H1 (cell line): ENCODE measurements around the gene HDAC8. TPM values are rescaled to one million over a fixed set of nuclear protein-coding genes. Genes with fewer than 3 reads are reported as not detected.

Experiments used
- CTCF ChIA-PET: fragments of 300-600 bp; sonication (Branson Sonifier 250); formaldehyde crosslinking; loops from one replicate; lab custom pipeline; 2021; ENCODE audit not compliant: partially characterized antibody; lab: Charles Lee
- POLR2A ChIA-PET: fragments of 300-600 bp; sonication (Branson Sonifier 250); formaldehyde crosslinking; loops from one replicate; lab custom pipeline; 2021; ENCODE audit warnings: inconsistent platforms; ENCODE audit not compliant: partially characterized antibody; lab: Charles Lee
- DNase-seq, 2 experiments: peaks; one replicate each; pipeline versions ENCODE4 v3.0.0 to v3.0.0-alpha.2; 2010 to 2022; ENCODE audit warnings: low spot score in 2 of 2, low read depth in 1 of 2, mixed read lengths in 1 of 2
- FAIRE-seq: peaks from 2 replicates; lab custom pipeline; 2011; peaks lifted over from hg19 to GRCh38; lab: Jason Lieb, UNC
- H2AFZ ChIP-seq: 2 replicates; pipeline ENCODE4 v1.8.1; 2012; ENCODE audit warnings: low read length, inconsistent platforms
- H2AK5ac ChIP-seq: 2 replicates; pipeline ENCODE4 v1.6.1; 2013; ENCODE audit warnings: low read depth, low read length
- H2BK120ac ChIP-seq: replicated peaks from 2 replicates; pipeline ENCODE3; 2013; ENCODE audit warnings: low read depth, low read length, inconsistent platforms
- H2BK12ac ChIP-seq: 2 replicates; pipeline ENCODE4 v1.6.1; 2013; ENCODE audit warnings: low read depth, low read length
- H2BK15ac ChIP-seq: 2 replicates; pipeline ENCODE4 v1.6.1; 2013; ENCODE audit warnings: low read length
- H2BK20ac ChIP-seq: 2 replicates; pipeline ENCODE4 v1.6.1; 2013; ENCODE audit warnings: low read length
- H2BK5ac ChIP-seq: 2 replicates; pipeline ENCODE4 v1.6.1; 2013; ENCODE audit warnings: low read depth, low read length
- H3K14ac ChIP-seq: 2 replicates; pipeline ENCODE4 v1.6.1; 2013; ENCODE audit warnings: inconsistent platforms; ENCODE audit not compliant: insufficient read length
- H3K18ac ChIP-seq: 2 replicates; pipeline ENCODE4 v1.6.1; 2013; ENCODE audit warnings: low read length; ENCODE audit errors: extremely low read depth
- H3K23ac ChIP-seq: 2 replicates; pipeline ENCODE4 v1.6.1; 2013; ENCODE audit warnings: inconsistent platforms; ENCODE audit not compliant: insufficient read length
- H3K23me2 ChIP-seq: 2 replicates; pipeline ENCODE4 v1.6.1; 2013; ENCODE audit warnings: low read depth, low read length
- H3K27ac ChIP-seq: 2 replicates; pipeline ENCODE4 v1.6.1; 2011; ENCODE audit warnings: low read depth, low read length, inconsistent platforms
- H3K27me3 ChIP-seq, 4 experiments: replicated peaks in 1 of 4; 1 replicate in 1 of 4; 2 replicates in 3 of 4; pipeline versions ENCODE4 v1.6.1 to v1.8.1; 2011 to 2013; ENCODE audit warnings: low read length in 3 of 4, mild to moderate bottlenecking in 3 of 4, inconsistent platforms in 2 of 4, mixed read lengths in 2 of 4, moderate library complexity in 1 of 4; ENCODE audit not compliant: control insufficient read depth in 3 of 4, insufficient read depth in 3 of 4; ENCODE audit errors: extremely low read depth in 1 of 4
- H3K36me3 ChIP-seq, 4 experiments: 2 replicates each; pipeline versions ENCODE4 v1.6.1 to v1.8.1; 2011 to 2013; ENCODE audit warnings: mild to moderate bottlenecking in 4 of 4, low read length in 3 of 4, moderate library complexity in 2 of 4, control low read depth in 1 of 4, inconsistent platforms in 1 of 4; ENCODE audit not compliant: insufficient read depth in 4 of 4, control insufficient read depth in 2 of 4
- H3K4ac ChIP-seq: replicated peaks from 2 replicates; pipeline ENCODE3; 2013; ENCODE audit warnings: low read length, low read depth, mixed read lengths, inconsistent platforms; ENCODE audit not compliant: insufficient read length
- H3K4me1 ChIP-seq, 4 experiments: replicated peaks in 1 of 4; 1 replicate in 1 of 4; 2 replicates in 3 of 4; pipeline versions ENCODE4 v1.6.1 to v1.8.1; 2011 to 2013; ENCODE audit warnings: low read length in 3 of 4, inconsistent platforms in 2 of 4, mixed read lengths in 1 of 4; ENCODE audit not compliant: insufficient read depth in 4 of 4, control insufficient read depth in 3 of 4
- H3K4me2 ChIP-seq, 2 experiments: 2 replicates each; pipeline versions ENCODE4 v1.6.1 to v1.8.1; 2011 to 2013; ENCODE audit warnings: low read depth in 2 of 2, low read length in 2 of 2, control low read depth in 1 of 2, inconsistent platforms in 1 of 2, mild to moderate bottlenecking in 1 of 2; ENCODE audit not compliant: insufficient read depth in 1 of 2
- H3K4me3 ChIP-seq, 4 experiments: fragments of 200-600, 300-600 bp in 1 of 4; sonication (generic), shearing (Covaris generic), sonication (Bioruptor Twin) in 1 of 4; 2 replicates each; pipeline versions ENCODE4 v1.5.1 to v1.8.1; 2011 to 2016; ENCODE audit warnings: low read length in 4 of 4, low read depth in 3 of 4, control low read depth in 2 of 4, inconsistent platforms in 2 of 4, mild to moderate bottlenecking in 2 of 4, mixed read lengths in 1 of 4, moderate library complexity in 1 of 4; ENCODE audit not compliant: insufficient read depth in 2 of 4; ENCODE audit errors: extremely low read depth in 1 of 4
- H3K56ac ChIP-seq: replicated peaks from 2 replicates; pipeline ENCODE3; 2013; ENCODE audit warnings: low read depth, mild to moderate bottlenecking, mixed read lengths, low read length, inconsistent platforms; ENCODE audit not compliant: insufficient read length
- H3K79me1 ChIP-seq: 2 replicates; pipeline ENCODE4 v1.6.1; 2013; ENCODE audit warnings: low read depth, low read length, control low read depth
- H3K79me2 ChIP-seq, 2 experiments: 2 replicates each; pipeline versions ENCODE4 v1.6.1 to v1.8.1; 2012 to 2013; ENCODE audit warnings: low read length in 2 of 2, mild to moderate bottlenecking in 2 of 2, inconsistent platforms in 1 of 2; ENCODE audit not compliant: insufficient read depth in 2 of 2, control insufficient read depth in 1 of 2
- H3K9ac ChIP-seq, 4 experiments: replicated peaks in 1 of 4; 1 replicate in 1 of 4; 2 replicates in 3 of 4; pipeline versions ENCODE4 v1.6.1 to v1.8.1; 2011 to 2013; ENCODE audit warnings: low read depth in 3 of 4, low read length in 3 of 4, control low read depth in 2 of 4, mild to moderate bottlenecking in 2 of 4, moderate library complexity in 2 of 4, inconsistent platforms in 1 of 4; ENCODE audit errors: extremely low read depth in 1 of 4
- H3K9me3 ChIP-seq, 2 experiments: 2 replicates each; pipeline versions ENCODE4 v1.6.1 to v1.8.1; 2012 to 2013; ENCODE audit warnings: mild to moderate bottlenecking in 2 of 2, moderate library complexity in 2 of 2, control low read depth in 1 of 2, inconsistent platforms in 1 of 2, low read depth in 1 of 2, low read length in 1 of 2, mixed read lengths in 1 of 2; ENCODE audit not compliant: insufficient read depth in 2 of 2
- H4K20me1 ChIP-seq, 2 experiments: replicated peaks in 1 of 2; 2 replicates each; pipeline versions ENCODE3 to v1.8.1; 2011 to 2013; ENCODE audit warnings: inconsistent platforms in 2 of 2, low read length in 2 of 2, mild to moderate bottlenecking in 1 of 2; ENCODE audit not compliant: insufficient read depth in 2 of 2, control insufficient read depth in 1 of 2
- H4K5ac ChIP-seq: 2 replicates; pipeline ENCODE4 v1.6.1; 2013; ENCODE audit warnings: low read length, low read depth, mixed read lengths, inconsistent platforms; ENCODE audit not compliant: insufficient read length
- H4K8ac ChIP-seq: 2 replicates; pipeline ENCODE4 v1.8.0; 2013; ENCODE audit warnings: mild to moderate bottlenecking, moderate library complexity, low read length, inconsistent platforms; ENCODE audit not compliant: insufficient read depth; ENCODE audit errors: extremely low read depth
- H4K91ac ChIP-seq: replicated peaks from 2 replicates; pipeline ENCODE3; 2013; ENCODE audit warnings: low read length, mixed read lengths, inconsistent platforms; ENCODE audit not compliant: insufficient read length
- NRF1 ChIP-seq: IDR thresholded peaks from 2 replicates; pipeline ENCODE4 v1.6.1; 2011; ENCODE audit warnings: mild to moderate bottlenecking, low read depth, low read length, improper control_type of control experiment
- SIN3A ChIP-seq, 2 experiments: IDR thresholded peaks in 1 of 2; conservative IDR thresholded peaks in 1 of 2; 2 replicates each; pipeline ENCODE4 v1.6.1; 2011 to 2012; ENCODE audit warnings: low read length in 2 of 2, improper control_type of control experiment in 1 of 2, low read depth in 1 of 2, mild to moderate bottlenecking in 1 of 2
- WGBS, 2 experiments: shearing (Covaris generic) in 1 of 2; methylation state at CpG; one replicate each; pipeline versions ENCODE4 v1.1.6 to v1.1.7; 2013 to 2015; ENCODE audit warnings: low lambda C conversion rate in 2 of 2, mixed read lengths in 2 of 2, inconsistent platforms in 1 of 2, low coverage in 1 of 2, missing lambda C conversion rate in 1 of 2; ENCODE audit not compliant: insufficient replicate concordance in 2 of 2, insufficient coverage in 1 of 2, insufficient read length in 1 of 2; ENCODE audit errors: extremely low coverage in 1 of 2, missing lambda C conversion rate in 1 of 2; 5-methylcytosine and 5-hydroxymethylcytosine counted together
- polyA plus RNA-seq, 7 experiments: library from polyadenylated mRNA; depleted of rRNA in 3 of 7; stranded (reverse) in 5 of 7; unstranded in 2 of 7; fragments of >200 nt in 5 of 7; fragments of 200-250 nt in 2 of 7; gene quantifications; 1 replicate in 5 of 7; 2 replicates in 1 of 7; 4 replicates in 1 of 7; pipeline versions ENCODE4 v1.2.1 to v1.2.3, GENCODE V29; 2011 to 2013; ENCODE audit warnings: missing spikeins in 2 of 7, mixed read lengths in 2 of 7
- total RNA-seq: library from RNA; stranded (reverse); fragmentation: NEBNext Ultra II Directional; extraction: Animal tissue kit (Norgen Biotek cat#: 25700); gene quantifications from 2 replicates; pipeline ENCODE4 v1.2.1, GENCODE V29; 2021
- TF ChIP-seq, protein P1 (sequence below): IDR thresholded peaks from 2 replicates; pipeline ENCODE4 v1.6.1; 2012; ENCODE audit warnings: inconsistent platforms

HDAC8 gene
- total and polyA plus RNA-seq, 2 of the 8 experiments (the other 6 are each of a cell fraction or from before 2014, with no cell fraction given), result 9.7 to 20.3 TPM

DNA sequence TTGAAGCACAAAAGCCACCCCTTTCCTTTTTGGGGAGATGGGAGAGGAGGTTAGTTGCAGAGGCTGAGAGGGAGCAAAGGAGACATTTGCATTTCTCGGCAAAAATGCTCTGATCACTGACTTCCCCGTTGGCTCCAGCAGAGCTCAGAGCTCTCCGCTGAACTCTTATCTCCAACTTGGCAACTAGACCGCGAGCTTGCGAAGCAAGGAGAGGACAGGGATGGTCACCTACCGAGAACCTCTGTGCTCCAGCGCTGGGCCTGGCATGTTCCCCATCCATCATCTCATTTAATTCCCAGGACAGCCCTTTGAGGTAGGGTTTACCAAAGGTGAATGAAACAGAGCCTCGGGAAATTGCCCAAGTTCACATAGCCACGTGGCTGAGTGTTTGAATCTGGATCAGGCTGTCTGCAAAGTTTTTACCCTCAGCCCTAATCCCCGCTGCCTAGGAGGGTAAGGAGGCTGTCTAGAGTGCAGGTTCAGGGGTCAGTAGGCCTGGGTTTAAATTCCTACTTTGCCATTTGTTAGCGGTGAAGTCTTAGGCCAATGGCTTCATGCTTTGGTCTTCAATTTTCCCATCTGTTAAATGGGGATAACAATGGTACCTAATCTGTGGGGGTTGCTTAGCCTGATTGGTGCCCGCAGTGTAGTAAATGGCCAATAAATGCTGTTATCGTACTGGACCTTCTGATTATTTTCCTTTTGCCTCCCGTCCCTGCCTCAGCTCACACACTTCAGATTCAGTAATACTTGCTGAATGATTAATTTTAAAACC, 263.2 kb downstream of the HDAC8 start:
- H2BK120ac ChIP-seq, result no peak overlapping the region
- H3K27ac ChIP-seq, result no peak overlapping the region
- H4K20me1 ChIP-seq, result no peaks in the 10 kb centered on the region
- peaks cover 0 to 2% (median 0%) of the 10 kb centered on the region in 4 experiments; a peak in 1 of 8 replicates for H3K36me3 ChIP-seq
- H3K79me1 ChIP-seq, result no peaks in the 10 kb centered on the region
- peak overlapping the region; percentile 74 to 82 for H3K4me2 ChIP-seq
- H3K9ac ChIP-seq, result no peak overlapping the region
- H3K56ac ChIP-seq, result no peak overlapping the region
- peaks cover 23 to 58% (median 49%) of the 10 kb centered on the region in 4 experiments for H3K27me3 ChIP-seq
- no peaks in the 10 kb centered on the region for H3K79me2 ChIP-seq
- no peaks in the 10 kb centered on the region for H3K9me3 ChIP-seq
- no peak for DNase-seq
- ChIA-PET CTCF (interaction anchor here (0.6 to 2.1 kb wide), 2 partner anchors 59 to 64 kb away, joined by 3 to 6 read pairs; no protein-coding TSS in a partner anchor), POLR2A (interaction anchor here (0.6 to 3.1 kb wide), 3 partner anchors 10 to 35 kb away, joined by 3 to 10 read pairs (median 3); partner anchors contain the start of gene RPS4X)
- H3K4ac ChIP-seq, result no peak overlapping the region
- TF ChIP-seq SIN3A (conservative IDR thresholded peaks at IDR 0.05 in 1 of 2, IDR thresholded peaks at IDR 0.05 in 1 of 2; ENCODE audit: low read depth in 1 of 2, low read length in 2 of 2), result 0 out of 4 replicates have a peak, but pooled peaks of 1 of the 2 experiments have one; percentile 8
- TF ChIP-seq NRF1, result no peak
- TF ChIP-seq, protein P1, sequence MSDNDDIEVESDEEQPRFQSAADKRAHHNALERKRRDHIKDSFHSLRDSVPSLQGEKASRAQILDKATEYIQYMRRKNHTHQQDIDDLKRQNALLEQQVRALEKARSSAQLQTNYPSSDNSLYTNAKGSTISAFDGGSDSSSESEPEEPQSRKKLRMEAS, result 0 out of 2 replicates have a peak, but pooled peaks have one; percentile 26
- H2BK5ac ChIP-seq, result no peak overlapping the region; the same call in 1 of the 2 replicates
- no peak overlapping the region for H2AK5ac ChIP-seq
- peak overlapping the region; percentile 82; the same call in 1 of the 2 replicates for H2AFZ ChIP-seq
- H3K18ac ChIP-seq, result peak overlapping the region; percentile 78; the same call in 1 of the 2 replicates
- H3K4me3 ChIP-seq, result peak overlapping the region; percentile 32 to 61 (median 42); a peak in 6 of 8 replicates
- H3K23me2 ChIP-seq, result peaks cover 16% of the 10 kb centered on the region
- no peak overlapping the region for H4K91ac ChIP-seq
- no peak overlapping the region for H2BK15ac ChIP-seq
- 25% methylated on average over 15 of the region's 15 CpGs; no CpG with 5 or more reads in 1 of the 2 experiments for WGBS, 2 experiments
- peaks cover 0 to 6% (median 2%) of the 10 kb centered on the region in 4 experiments; a peak in 4 of 7 replicates for H3K4me1 ChIP-seq
- no peak overlapping the region for H3K14ac ChIP-seq
- H3K23ac ChIP-seq, result no peak overlapping the region
- peak; percentile 68 for FAIRE-seq
- peak overlapping the region; percentile 5; the same call in 1 of the 2 replicates for H2BK12ac ChIP-seq
- H4K5ac ChIP-seq, result no peak overlapping the region
- H4K8ac ChIP-seq, result no peak overlapping the region; the same call in 1 of the 2 replicates
- H2BK20ac ChIP-seq, result no peak overlapping the region
